HG02588 (cell line): ENCODE data around the gene MGME1.

Experiments used
- ATAC-seq: cut with Tn5 transposase; IDR thresholded peaks from one replicate; pipeline ENCODE4 v1.9.1; 2021; ENCODE audit warnings: mild to moderate bottlenecking, moderate library complexity; ENCODE audit not compliant: unreplicated experiment

MGME1 gene

DNA sequence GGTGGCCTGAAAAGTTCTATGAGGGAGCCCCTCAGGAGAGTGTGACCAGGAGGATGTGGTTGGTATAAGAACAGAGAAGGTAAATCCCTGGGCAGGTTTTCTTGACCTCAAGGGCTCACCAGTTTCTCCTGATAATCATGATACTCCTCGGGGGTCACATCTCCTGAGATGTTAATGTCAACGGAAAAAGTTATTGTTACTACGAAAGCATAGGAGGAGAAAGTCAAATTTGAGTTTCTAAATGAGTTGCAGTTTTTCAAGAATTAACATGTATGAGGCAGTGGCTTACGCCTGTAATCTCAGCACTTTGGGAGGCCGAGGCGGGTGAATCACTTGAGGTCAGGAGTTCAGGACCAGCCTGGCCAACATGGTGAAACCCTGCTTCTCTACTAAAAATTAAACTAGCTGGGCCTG, 23.4 kb downstream of the MGME1 start:
- no peak for ATAC-seq

DNA sequence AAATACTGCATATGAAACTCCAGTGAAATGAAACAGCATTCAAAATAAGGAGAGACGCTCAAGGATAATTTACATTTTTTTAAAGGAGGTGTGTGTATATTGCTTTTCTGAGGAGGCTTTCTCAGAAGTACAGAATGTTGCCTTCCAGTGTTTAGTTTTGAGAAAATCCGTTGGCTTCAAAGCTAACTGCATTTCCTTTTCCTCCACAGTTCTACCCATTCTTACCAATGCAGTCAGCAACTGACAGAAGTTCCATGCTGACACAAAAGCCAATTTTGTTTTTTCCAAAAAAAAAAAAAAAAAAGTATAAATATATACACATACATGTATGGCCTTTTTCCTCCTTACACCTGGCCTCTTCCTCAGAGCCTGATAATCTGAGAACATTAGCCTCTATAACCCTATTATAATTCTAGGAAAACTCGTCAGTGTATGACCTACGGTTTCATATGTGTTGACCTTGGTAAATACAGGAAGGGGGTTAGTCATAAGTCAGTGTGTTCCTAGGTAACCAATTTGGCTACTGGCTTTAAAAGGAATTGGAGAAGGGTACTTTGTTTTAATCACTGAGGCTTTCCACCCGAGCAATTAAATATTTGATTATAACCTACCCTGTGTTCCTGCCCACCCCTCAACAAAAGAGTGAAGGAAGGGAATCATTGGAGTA, 24.2 kb downstream of the MGME1 start:
- ATAC-seq, result no peak

DNA sequence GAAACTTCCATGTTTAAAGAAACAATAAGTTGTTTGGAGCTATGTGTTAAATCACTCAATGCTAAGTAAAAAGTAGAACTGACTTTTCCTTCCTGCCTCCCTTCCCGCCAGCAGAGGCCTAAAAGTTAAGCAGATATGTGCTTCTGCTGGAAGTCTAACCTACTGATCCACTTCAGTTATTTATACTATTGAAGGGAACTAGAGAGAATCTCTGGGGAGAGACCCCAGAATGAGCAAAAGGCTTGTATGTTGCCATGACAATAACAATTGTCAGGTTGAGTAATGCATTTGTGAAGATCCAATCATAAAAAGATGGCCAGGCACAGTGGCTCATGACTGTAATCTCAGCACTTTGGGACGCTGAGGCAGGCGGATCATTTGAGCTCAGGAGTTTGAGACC, 24.7 kb downstream of the MGME1 start:
- ATAC-seq, result no peak

DNA sequence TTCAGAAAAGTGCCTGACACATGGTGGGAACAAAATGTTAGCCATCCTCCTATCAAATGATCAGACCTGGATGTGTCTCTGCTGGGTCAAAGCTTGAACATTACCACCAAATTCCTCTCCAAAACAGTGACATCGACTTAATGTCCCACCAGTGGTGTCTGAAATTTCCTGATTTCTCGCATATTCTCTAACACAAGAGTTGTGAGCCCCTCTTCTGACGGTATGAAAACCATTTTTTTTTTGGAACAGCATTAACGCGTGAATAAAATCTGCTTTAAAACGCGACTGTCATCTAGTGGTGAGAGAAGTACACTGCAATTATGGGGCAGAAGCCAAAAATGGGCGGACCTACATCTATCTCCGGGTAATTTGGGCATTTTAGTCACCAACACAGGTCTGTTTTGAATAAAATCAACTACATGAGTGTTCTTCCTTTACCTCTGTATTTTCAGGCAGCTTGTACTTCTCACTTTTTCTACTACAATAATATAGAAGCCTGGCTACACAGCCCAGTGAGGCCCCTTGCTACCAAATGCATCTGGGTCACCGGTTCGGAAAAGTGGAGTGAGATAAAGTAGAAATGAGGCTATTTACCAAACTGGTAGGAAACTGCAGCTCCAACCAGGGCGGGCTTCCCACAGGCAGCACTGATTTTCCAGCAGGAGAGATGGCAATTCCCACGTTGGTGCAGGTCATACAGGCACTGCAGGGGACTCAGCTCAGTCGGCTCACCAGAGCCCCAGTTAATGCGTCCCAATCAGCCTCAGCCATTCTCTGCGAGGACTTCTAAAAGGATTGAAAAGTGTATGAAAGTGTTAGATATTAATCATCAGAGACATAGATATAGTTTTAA, 27.4 kb downstream of the MGME1 start:
- ATAC-seq, result no peak

GRCh38 chr20:17998446-17998845, 29.6 kb downstream of the MGME1 start:
- ATAC-seq, result no peak

DNA sequence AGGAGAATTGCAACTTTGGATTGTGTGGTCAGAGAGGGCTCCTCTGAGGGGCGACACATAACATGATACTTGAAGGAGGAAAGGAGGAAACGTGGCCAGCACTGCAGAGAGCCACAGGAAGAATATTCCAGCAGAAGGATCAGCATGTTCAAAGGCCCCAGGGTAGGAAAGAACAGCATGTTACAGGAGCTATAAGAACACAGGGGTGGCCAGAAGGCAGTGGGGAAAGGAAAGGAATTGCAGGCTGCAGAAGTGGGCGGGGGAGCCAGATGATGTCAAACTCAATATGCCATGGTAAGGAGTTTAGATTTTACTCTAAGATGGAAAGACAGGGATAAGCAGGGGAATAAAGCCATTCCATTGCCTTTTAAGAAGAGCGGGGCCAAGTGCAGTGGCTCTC, 30.7 kb downstream of the MGME1 start:
- no peak for ATAC-seq

DNA sequence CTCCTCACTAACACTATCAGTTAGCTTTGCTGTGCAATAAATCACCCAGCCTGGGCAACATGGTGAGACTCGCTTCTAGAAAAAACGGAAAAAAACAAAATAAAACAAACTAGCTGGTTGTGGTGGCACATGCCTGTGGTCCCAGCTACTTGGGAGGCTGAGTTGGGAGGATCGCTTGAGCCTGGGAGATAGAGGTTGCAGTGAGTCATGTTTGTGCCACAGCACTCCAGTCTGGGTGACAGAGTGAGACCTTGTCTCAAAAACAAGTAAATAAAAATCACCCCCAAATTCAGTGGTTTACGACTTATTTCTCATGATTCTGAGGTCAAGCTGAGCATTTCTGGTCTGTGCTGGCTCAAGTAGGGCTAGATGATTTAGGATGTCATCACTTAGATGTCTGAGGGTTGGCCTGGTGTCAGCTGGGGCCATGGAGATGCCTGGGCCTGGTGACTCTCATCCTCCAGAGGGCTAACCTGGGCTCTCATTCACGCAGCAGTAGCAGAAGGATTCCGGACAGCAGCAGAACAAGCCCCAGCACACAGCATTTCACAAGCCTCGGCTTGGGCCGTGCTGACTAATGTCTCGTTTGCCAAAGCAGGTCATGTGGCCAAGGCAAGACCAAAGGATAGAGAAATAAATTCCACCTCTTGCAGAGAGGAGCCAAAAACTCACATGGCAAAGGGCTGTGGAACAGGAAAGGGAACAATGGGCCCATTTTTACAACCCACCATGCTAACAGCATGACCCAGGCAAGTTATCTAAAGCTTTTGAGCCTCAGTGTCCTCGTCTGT, 32.5 kb downstream of the MGME1 start:
- ATAC-seq, result no peak

- no peak for ATAC-seq
Observed at GRCh38 chr20:18003897-18004296, 35.1 kb downstream of the MGME1 start.

DNA sequence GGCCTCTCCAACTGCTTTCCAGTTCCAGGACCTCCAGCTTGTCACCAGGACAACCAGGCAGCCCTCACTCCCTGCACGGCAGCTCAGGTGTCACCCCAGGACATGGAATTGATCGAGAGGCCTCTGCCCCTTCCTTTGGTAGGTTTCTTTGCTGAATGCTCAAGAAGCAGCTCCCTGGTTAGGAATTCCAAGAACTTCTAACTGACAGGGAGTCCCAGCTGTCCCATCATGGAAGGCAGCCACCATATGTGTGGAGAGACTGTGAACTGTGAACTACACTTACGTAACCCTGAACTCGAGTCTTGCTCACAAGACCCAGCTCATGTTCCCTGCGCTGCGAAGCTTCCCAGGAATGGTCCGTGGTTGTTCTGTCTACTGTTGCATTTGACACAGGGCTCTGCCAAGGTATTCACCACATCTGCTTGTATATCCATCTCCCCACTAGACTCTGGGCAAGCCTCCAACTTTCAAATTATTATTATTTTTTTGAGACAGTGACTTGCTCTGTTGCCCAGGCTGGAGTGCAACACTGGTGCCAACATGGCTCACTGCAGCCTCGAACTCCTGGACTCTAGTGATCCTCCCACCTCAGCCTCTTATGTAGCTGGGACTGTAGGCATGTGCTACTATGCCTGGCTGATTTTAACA, 35.7 kb downstream of the MGME1 start:
- no peak for ATAC-seq

GRCh38 chr20:18005170-18005989, 36.6 kb downstream of the MGME1 start:
- ATAC-seq, result peak; percentile 94

- no peak for ATAC-seq
Observed at GRCh38 chr20:18005990-18006364, 37.2 kb downstream of the MGME1 start.

- no peak for ATAC-seq
Observed at GRCh38 chr20:18006684-18007083, 37.9 kb downstream of the MGME1 start.

DNA sequence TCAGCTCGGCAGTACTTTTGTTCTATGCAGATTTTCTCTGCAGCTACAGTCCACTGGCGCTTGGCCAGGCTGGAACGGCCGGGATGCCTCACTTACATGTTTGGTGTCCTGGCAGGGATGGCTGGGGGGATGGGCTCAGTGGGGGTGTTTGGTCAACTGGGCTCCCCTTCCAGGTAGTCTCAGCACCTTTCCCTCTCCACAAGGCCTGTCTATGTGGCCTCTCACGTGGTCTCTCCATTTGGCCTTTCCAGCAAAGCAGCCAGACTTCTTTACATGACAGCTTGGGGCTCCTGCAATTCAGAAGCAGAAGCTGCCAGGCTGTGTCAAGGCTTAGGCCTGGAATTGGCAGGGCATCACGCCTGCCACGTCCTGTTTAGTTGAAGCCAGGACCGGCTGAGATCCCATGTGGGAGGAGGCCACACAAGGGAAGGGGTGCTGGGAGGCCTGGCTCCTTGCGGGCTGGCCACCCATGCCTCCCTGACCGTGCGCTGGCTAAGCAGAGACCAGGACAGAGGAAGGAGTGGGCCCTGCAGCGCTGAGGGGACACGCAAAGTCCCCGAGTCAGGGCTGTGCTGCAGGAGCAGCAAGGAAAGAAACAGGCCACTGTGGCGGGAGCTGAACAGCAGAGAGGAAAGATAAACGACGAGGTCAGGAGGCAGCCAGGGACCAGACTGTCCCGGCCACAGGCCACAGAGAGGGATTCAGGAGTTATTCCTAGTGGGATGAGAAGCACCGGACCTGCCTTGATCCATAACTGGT, 38.9 kb downstream of the MGME1 start:
- no peak for ATAC-seq

DNA sequence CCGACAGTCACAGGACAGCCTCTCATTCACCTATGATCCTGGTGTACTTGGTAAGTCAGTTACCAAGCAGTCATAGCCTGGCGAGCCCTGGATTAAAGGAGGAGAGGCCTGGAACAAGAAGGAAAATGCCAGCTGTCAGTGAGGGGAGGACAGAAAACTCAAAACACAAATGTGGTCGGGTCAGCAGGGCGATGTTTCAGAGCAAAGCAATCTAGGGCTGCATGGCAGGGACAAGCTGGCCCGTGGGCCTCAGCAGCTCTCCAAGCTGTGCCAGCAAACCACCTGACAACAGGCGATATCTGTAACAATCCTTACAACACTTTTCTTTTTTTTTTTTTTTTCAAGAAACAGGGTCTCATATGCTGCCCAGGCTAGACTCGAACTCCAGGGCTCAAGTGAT, 40.3 kb downstream of the MGME1 start:
- ATAC-seq, result no peak

DNA sequence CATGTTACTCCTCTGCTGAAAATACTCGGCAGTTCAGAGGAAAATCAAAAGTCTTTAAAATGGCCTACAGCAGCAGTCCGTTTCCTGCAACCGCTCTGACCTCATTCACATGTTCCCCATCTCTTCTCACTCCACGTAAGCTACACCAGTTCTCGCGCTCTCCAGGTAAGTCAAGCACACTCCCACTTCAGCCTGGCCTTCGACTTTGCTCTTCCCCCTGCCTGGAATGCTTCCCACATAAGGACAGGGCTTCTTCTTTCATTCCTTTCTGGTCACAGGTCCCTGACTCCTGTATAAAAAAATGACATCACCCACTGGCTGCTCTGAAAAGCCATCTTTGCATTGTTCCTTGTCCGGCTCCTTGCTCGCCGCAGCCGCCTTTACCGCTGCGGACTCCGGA, 42.7 kb downstream of the MGME1 start:
- ATAC-seq, result no peak

DNA sequence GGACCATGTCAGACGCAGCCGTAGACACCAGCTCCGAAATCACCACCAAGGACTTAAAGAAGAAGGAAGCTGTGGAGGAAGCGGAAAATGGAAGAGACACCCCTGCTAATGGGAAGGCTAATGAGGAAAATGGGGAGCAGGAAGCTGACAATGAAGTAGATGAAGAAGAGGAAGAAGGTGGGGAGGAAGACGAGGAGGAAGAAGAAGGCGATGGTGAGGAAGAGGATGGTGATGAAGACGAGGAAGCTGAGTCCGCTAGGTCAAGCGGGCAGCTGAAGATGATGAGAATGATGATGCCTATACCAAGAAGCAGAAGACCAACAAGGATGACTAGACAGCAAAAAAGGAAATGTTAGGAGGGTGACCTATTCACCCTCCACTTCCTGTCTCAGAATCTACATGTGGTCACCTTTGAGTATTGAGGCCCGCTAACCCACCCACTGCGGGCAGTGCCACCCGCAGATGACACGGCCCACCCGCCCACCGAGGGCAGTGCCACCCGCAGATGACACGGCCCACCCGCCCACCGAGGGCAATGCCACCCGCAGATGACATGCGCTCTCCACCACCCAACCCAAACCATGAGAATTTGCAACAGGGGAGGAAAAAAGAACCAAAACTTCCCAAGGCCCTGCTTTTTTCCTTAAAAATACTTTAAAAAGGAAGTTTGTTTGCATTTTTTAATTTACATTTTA, 43.3 kb downstream of the MGME1 start:
- no peak for ATAC-seq

GRCh38 chr20:18012901-18013300, 44.1 kb downstream of the MGME1 start:
- no peak for ATAC-seq

- ATAC-seq, result no peak
Observed at GRCh38 chr20:18014411-18014810, 45.6 kb downstream of the MGME1 start.

- no peak for ATAC-seq
Observed at GRCh38 chr20:18016772-18017171, 48.0 kb downstream of the MGME1 start.
